Esophagus (tissue), 2 donors: Measurements from ENCODE around the gene TEX11. TPM values are rescaled to one million over a fixed set of nuclear protein-coding genes. Genes with fewer than 3 reads are reported as not detected.
"Not testable (repeated sequence)": the region's sequence is repeated elsewhere in the genome, so short reads cannot be mapped to it uniquely, and the experiment has no call there.

Experiments used
- H3K27ac ChIP-seq, 2 donors: one replicate each; pipeline ENCODE4 v1.5.1; 2013; ENCODE audit warnings: low read depth in 2 of 2, mild to moderate bottlenecking in 2 of 2, inconsistent platforms in 1 of 2, low read length in 1 of 2, moderate library complexity in 1 of 2
- H3K27me3 ChIP-seq, 2 donors: one replicate each; pipeline ENCODE4 v1.6.1; 2013; ENCODE audit warnings: low read length in 2 of 2, control low read depth in 1 of 2, mild to moderate bottlenecking in 1 of 2; ENCODE audit not compliant: insufficient read depth in 2 of 2, control insufficient read depth in 1 of 2
- H3K36me3 ChIP-seq, 2 donors: one replicate each; pipeline ENCODE4 v1.6.1; 2013; ENCODE audit warnings: low read length in 1 of 2; ENCODE audit not compliant: control insufficient read depth in 2 of 2, insufficient read depth in 2 of 2
- H3K4me1 ChIP-seq, 2 donors: one replicate each; pipeline ENCODE4 v1.6.1; 2013; ENCODE audit warnings: low read length in 1 of 2; ENCODE audit not compliant: control insufficient read depth in 2 of 2, insufficient read depth in 2 of 2
- H3K4me3 ChIP-seq, 2 donors: one replicate each; pipeline ENCODE4 v1.5.1; 2013; ENCODE audit warnings: low read length in 2 of 2, mild to moderate bottlenecking in 2 of 2, low read depth in 1 of 2, moderate library complexity in 1 of 2
- H3K9me3 ChIP-seq, 2 donors: one replicate each; pipeline ENCODE4 v1.6.1; 2013; ENCODE audit warnings: mild to moderate bottlenecking in 2 of 2, low read depth in 1 of 2, low read length in 1 of 2, moderate library complexity in 1 of 2; ENCODE audit not compliant: control insufficient read depth in 2 of 2, insufficient read depth in 1 of 2
- WGBS, 2 donors: extraction: QIAGEN DNeasy Blood & Tissue Kit; methylation state at CpG; one replicate each; pipeline ENCODE4 v1.1.7; 2013; 5-methylcytosine and 5-hydroxymethylcytosine counted together
- polyA plus RNA-seq, 2 donors: library from polyadenylated mRNA; stranded (reverse); fragments of 200-250 nt; gene quantifications; one replicate each; pipeline ENCODE4 v1.2.3, GENCODE V29; 2013
- donor health status: healthy with polysubstance abuse.
- donor health status: Bipolar disorder and iron deficiency.

Gene TEX11
- polyA plus RNA-seq, 2 donors, result not detected

GRCh38 chrX:70694339-70695122 lies 214.0 kb downstream of the TEX11 start:
- H3K4me1 ChIP-seq, result no peaks in the 10 kb centered on the region
- 70 to 81% methylated on average over 3 of the region's 3 CpGs for WGBS, 2 donors
- no peaks in the 10 kb centered on the region for H3K27me3 ChIP-seq
- H3K9me3 ChIP-seq, result no peaks in the 10 kb centered on the region
- no peak overlapping the region for H3K4me3 ChIP-seq
- H3K36me3 ChIP-seq, result no peaks in the 10 kb centered on the region
- H3K27ac ChIP-seq, result no peak overlapping the region

- not testable (repeated sequence) for H3K36me3 ChIP-seq, H3K27me3 ChIP-seq, H3K4me1 ChIP-seq, H3K27ac ChIP-seq, H3K9me3 ChIP-seq, H3K4me3 ChIP-seq
- 91 to 94% methylated on average over 12 to 33 of the region's 33 CpGs for WGBS, 2 donors
Observed at GRCh38 chrX:70679455-70679854, 229.1 kb downstream of the TEX11 start.

- WGBS, 2 donors, result 47 to 71% methylated on average over 2 of the region's 2 CpGs
- H3K9me3 ChIP-seq, result no peaks in the 10 kb centered on the region
- H3K4me1 ChIP-seq, result no peaks in the 10 kb centered on the region
- no peak overlapping the region for H3K27ac ChIP-seq
- no peak overlapping the region for H3K4me3 ChIP-seq
- no peaks in the 10 kb centered on the region for H3K36me3 ChIP-seq
- no peaks in the 10 kb centered on the region for H3K27me3 ChIP-seq
Observed at GRCh38 chrX:70675284-70675683, 233.2 kb downstream of the TEX11 start.

GRCh38 chrX:70672326-70672725 lies 236.2 kb downstream of the TEX11 start:
- Histone ChIP-seq H3K4me1 (no peaks in the 10 kb centered on the region), H3K27me3 (no peaks in the 10 kb centered on the region), H3K9me3 (no peaks in the 10 kb centered on the region), H3K27ac (no peak overlapping the region), H3K36me3 (no peaks in the 10 kb centered on the region), H3K4me3 (no peak overlapping the region)
- WGBS, 2 donors, result 39 to 56% methylated on average over 3 of the region's 3 CpGs

- no peak overlapping the region for H3K27ac ChIP-seq
- no peaks in the 10 kb centered on the region for H3K4me1 ChIP-seq
- no peaks in the 10 kb centered on the region for H3K9me3 ChIP-seq
- H3K27me3 ChIP-seq, result no peaks in the 10 kb centered on the region
- no peak overlapping the region for H3K4me3 ChIP-seq
- H3K36me3 ChIP-seq, result no peaks in the 10 kb centered on the region
Observed at GRCh38 chrX:70669120-70669519, 239.4 kb downstream of the TEX11 start.

GRCh38 chrX:70664726-70665125 lies 243.8 kb downstream of the TEX11 start:
- 3 to 16% methylated on average over 1 of the region's 1 CpG for WGBS, 2 donors
- H3K4me1 ChIP-seq, result no peaks in the 10 kb centered on the region
- H3K4me3 ChIP-seq, result no peak overlapping the region
- H3K27ac ChIP-seq, result no peak overlapping the region
- H3K36me3 ChIP-seq, result no peaks in the 10 kb centered on the region
- no peaks in the 10 kb centered on the region for H3K9me3 ChIP-seq
- H3K27me3 ChIP-seq, result no peaks in the 10 kb centered on the region

GRCh38 chrX:70661124-70661523 lies 247.4 kb downstream of the TEX11 start:
- H3K36me3 ChIP-seq, H3K27me3 ChIP-seq, H3K4me1 ChIP-seq, H3K4me3 ChIP-seq, H3K9me3 ChIP-seq, H3K27ac ChIP-seq: not testable (repeated sequence)
- 54 to 55% methylated on average over 10 to 11 of the region's 11 CpGs for WGBS, 2 donors

- WGBS, 2 donors, result 41 to 65% methylated on average over 2 of the region's 4 CpGs
- not testable (repeated sequence) for H3K36me3 ChIP-seq, H3K27me3 ChIP-seq, H3K9me3 ChIP-seq, H3K27ac ChIP-seq, H3K4me3 ChIP-seq, H3K4me1 ChIP-seq
Observed at GRCh38 chrX:70657546-70657945, 251.0 kb downstream of the TEX11 start.

- Histone ChIP-seq H3K4me3 (no peak overlapping the region), H3K4me1 (no peaks in the 10 kb centered on the region), H3K36me3 (no peaks in the 10 kb centered on the region), H3K9me3 (no peaks in the 10 kb centered on the region), H3K27ac (no peak overlapping the region), H3K27me3 (no peaks in the 10 kb centered on the region)
- WGBS, 2 donors, result 58 to 60% methylated on average over 4 of the region's 4 CpGs
Observed at GRCh38 chrX:70656304-70656703, 252.2 kb downstream of the TEX11 start.

GRCh38 chrX:70647910-70648309 lies 260.6 kb downstream of the TEX11 start:
- 81 to 88% methylated on average over 3 of the region's 3 CpGs for WGBS, 2 donors

More at GRCh38 chrX:70647910-70648309, 260.6 kb downstream of the TEX11 start:
- H3K4me3 ChIP-seq, H3K27me3 ChIP-seq, H3K4me1 ChIP-seq, H3K27ac ChIP-seq, H3K36me3 ChIP-seq, H3K9me3 ChIP-seq: not testable (repeated sequence)
